GM12878 (cell line): ENCODE results near the gene DENR. TPM values are rescaled to one million over a fixed set of nuclear protein-coding genes. Genes with fewer than 3 reads are reported as not detected.
A peak's percentile ranks its signal among the peaks of the same experiment; 100 is the strongest.

Experiments
- ASH2L ChIP-seq: fragments of 300-600, 200-600 bp; sonication (generic); IDR thresholded peaks from 2 replicates; pipeline ENCODE4 v1.6.1; 2017; ENCODE audit warnings: low read depth, mild to moderate bottlenecking, borderline replicate concordance
- BMI1 ChIP-seq: fragments of 450-650 bp; IDR thresholded peaks from 2 replicates; pipeline ENCODE4 v1.6.1; 2016; ENCODE audit warnings: mild to moderate bottlenecking, moderate library complexity, borderline replicate concordance
- CHD1 ChIP-seq: IDR thresholded peaks from 2 replicates; pipeline ENCODE4 v1.6.1; 2012; ENCODE audit warnings: low read depth, low read length, improper control_type of control experiment
- CHD2 ChIP-seq: IDR thresholded peaks from 2 replicates; pipeline ENCODE4 v1.6.1; 2011; ENCODE audit warnings: low read depth, low read length, improper control_type of control experiment, borderline replicate concordance
- CTCF ChIP-seq, 3 experiments: IDR thresholded peaks in 2 of 3; conservative IDR thresholded peaks in 1 of 3; 2 replicates each; pipeline ENCODE4 v1.5.1; 2011; ENCODE audit warnings: low read depth in 3 of 3, low read length in 3 of 3, mild to moderate bottlenecking in 3 of 3, control low read depth in 2 of 3, moderate library complexity in 2 of 3, inconsistent platforms in 1 of 3, mixed read lengths in 1 of 3; ENCODE audit not compliant: control insufficient read depth in 2 of 3, insufficient read depth in 1 of 3; ENCODE audit errors: extremely low read depth in 1 of 3
- DPF2 ChIP-seq: fragments of 450-650 bp; IDR thresholded peaks from 2 replicates; pipeline ENCODE4 v1.6.1; 2017; ENCODE audit warnings: mild to moderate bottlenecking
- ETV6 ChIP-seq, 2 experiments: fragments of 450-650 bp in 1 of 2; IDR thresholded peaks in 1 of 2; conservative IDR thresholded peaks in 1 of 2; 2 replicates each; pipeline ENCODE4 v1.6.1; 2014; ENCODE audit warnings: antibody characterized with exemption in 1 of 2, borderline replicate concordance in 1 of 2, low read depth in 1 of 2, mild to moderate bottlenecking in 1 of 2, moderate library complexity in 1 of 2
- HDAC2 ChIP-seq: fragments of 200-600 bp; sonication (generic); IDR thresholded peaks from 2 replicates; pipeline ENCODE4 v1.6.1; 2017
- IRF3 ChIP-seq: fragments of 450-650 bp; IDR thresholded peaks from 2 replicates; pipeline ENCODE4 v1.6.1; 2014; ENCODE audit warnings: mild to moderate bottlenecking
- JUNB ChIP-seq: IDR thresholded peaks from 2 replicates; pipeline ENCODE4 v1.6.1; 2016; ENCODE audit warnings: antibody characterized with exemption, mild to moderate bottlenecking
- KDM1A ChIP-seq: fragments of 200-600 bp; sonication (generic); IDR thresholded peaks from 2 replicates; pipeline ENCODE4 v1.6.1; 2016; ENCODE audit warnings: borderline replicate concordance
- LARP7 ChIP-seq: fragments of 450-650 bp; IDR thresholded peaks from 2 replicates; pipeline ENCODE4 v1.6.1; 2017; ENCODE audit warnings: mild to moderate bottlenecking
- MTA3 ChIP-seq: IDR thresholded peaks from 2 replicates; pipeline ENCODE4 v1.6.1; 2012; ENCODE audit warnings: low read length, inconsistent platforms, borderline replicate concordance
- NBN ChIP-seq: fragments of 450-650 bp; IDR thresholded peaks from 2 replicates; pipeline ENCODE4 v1.6.1; 2016
- NRF1 ChIP-seq: conservative IDR thresholded peaks from 2 replicates; pipeline ENCODE4 v1.6.1; 2011; ENCODE audit warnings: mild to moderate bottlenecking, low read depth, low read length, improper control_type of control experiment
- PAX8 ChIP-seq: fragments of 450-650 bp; IDR thresholded peaks from 2 replicates; pipeline ENCODE4 v1.6.1; 2017; ENCODE audit warnings: mild to moderate bottlenecking, moderate library complexity
- PML ChIP-seq: IDR thresholded peaks from 2 replicates; pipeline ENCODE4 v1.6.1; 2012; ENCODE audit warnings: low read length, inconsistent platforms
- POU2F2 ChIP-seq: IDR thresholded peaks from 3 replicates; pipeline ENCODE4 v1.6.1; 2011; ENCODE audit warnings: low read depth, mild to moderate bottlenecking, low read length, borderline replicate concordance
- RB1 ChIP-seq: fragments of 450-650 bp; formaldehyde crosslinking; IDR thresholded peaks from 2 replicates; pipeline ENCODE4 v1.6.1; 2017; ENCODE audit warnings: mild to moderate bottlenecking, borderline replicate concordance
- RUNX3 ChIP-seq: IDR thresholded peaks from 2 replicates; pipeline ENCODE4 v1.6.1; 2012; ENCODE audit warnings: low read length, inconsistent platforms
- SMAD5 ChIP-seq: IDR thresholded peaks from 2 replicates; pipeline ENCODE4 v1.6.1; 2016; ENCODE audit warnings: antibody characterized with exemption, low read depth
- SMARCA5 ChIP-seq: fragments of 450-650 bp; IDR thresholded peaks from 2 replicates; pipeline ENCODE4 v1.6.1; 2017; ENCODE audit warnings: mild to moderate bottlenecking
- SP1 ChIP-seq: IDR thresholded peaks from one replicate; pipeline ENCODE4 v1.6.1; 2011; ENCODE audit warnings: low read depth, low read length
- STAT3 ChIP-seq: IDR thresholded peaks from 2 replicates; pipeline ENCODE4 v1.6.1; 2011; ENCODE audit warnings: low read depth, low read length, improper control_type of control experiment
- SUPT20H ChIP-seq: IDR thresholded peaks from 2 replicates; pipeline ENCODE4 v1.6.1; 2011; ENCODE audit warnings: low read depth, mild to moderate bottlenecking, low read length, moderate library complexity, borderline replicate concordance; ENCODE audit not compliant: control insufficient read depth
- TCF7 ChIP-seq: IDR thresholded peaks from 2 replicates; pipeline ENCODE4 v1.6.1; 2014; ENCODE audit warnings: antibody characterized with exemption, borderline replicate concordance
- USF2 ChIP-seq: IDR thresholded peaks from 2 replicates; pipeline ENCODE4 v1.6.1; 2011; ENCODE audit warnings: low read depth, low read length, improper control_type of control experiment, borderline replicate concordance
- ZBED1 ChIP-seq: IDR thresholded peaks from 2 replicates; pipeline ENCODE4 v1.6.1; 2016; ENCODE audit warnings: borderline replicate concordance
- ZNF207 ChIP-seq: fragments of 450-650 bp; IDR thresholded peaks from 2 replicates; pipeline ENCODE4 v1.6.1; 2014; ENCODE audit warnings: antibody characterized with exemption, mild to moderate bottlenecking, borderline replicate concordance
- ZNF274 ChIP-seq: IDR thresholded peaks from one replicate; pipeline ENCODE4 v1.8.0; 2011; ENCODE audit not compliant: insufficient read length, insufficient read depth
- polyA plus RNA-seq, 11 experiments: library from polyadenylated mRNA; depleted of rRNA in 4 of 11; unstranded in 6 of 11; stranded (reverse) in 5 of 11; fragments of >200 nt; fragmentation: Nextera tagmentation in 4 of 11; fragmentation: Illumina TruSeq in 1 of 11; extraction: Ambion mirVana in 4 of 11; extraction: Trizol in 1 of 11; gene quantifications; 1 replicate in 1 of 11; 2 replicates in 10 of 11; pipeline versions ENCODE4 v1.2.1 to v1.2.3, GENCODE V29; 2011 to 2016; ENCODE audit warnings: inconsistent platforms in 2 of 11, missing spikeins in 2 of 11, low read depth in 1 of 11
- total RNA-seq, 4 experiments: library from RNA; depleted of rRNA in 3 of 4; stranded (reverse); fragments of >200 nt in 3 of 4; fragmentation: Illumina TruSeq in 1 of 4; extraction: Trizol in 1 of 4; gene quantifications; 2 replicates each; pipeline versions ENCODE4 v1.2.1 to v1.2.3, GENCODE V29; 2013 to 2021

The DENR gene
- total and polyA plus RNA-seq, 10 of the 15 experiments (the other 5 are each of a cell fraction or from before 2014, with no cell fraction given): 29.4 to 97.7 (median 58.3) TPM

GRCh38 chr12:122752464-122753318 is at the start of gene DENR (continued):
- TF ChIP-seq SUPT20H (no peak), POU2F2 (peak; percentile 66; the same call in 2 of the 3 replicates), KDM1A (no peak), SMAD5 (peak; percentile 65; the same call in 1 of the 2 replicates), PML (peak; percentile 93), RUNX3 (peak; percentile 33), STAT3 (no peak), RB1 (peak; percentile 71; the same call in 1 of the 2 replicates), NBN (peak; percentile 67; the same call in 1 of the 2 replicates), IRF3 (peak; percentile 41; the same call in 1 of the 2 replicates), ETV6 (conservative IDR thresholded peaks at IDR 0.05 in 1 of 2, IDR thresholded peaks at IDR 0.05 in 1 of 2; ENCODE audit: borderline replicate concordance in 1 of 2, low read depth in 1 of 2) (peak in 1 of 2 experiments; percentile 45; a peak in 1 of 4 replicates), BMI1 (no peak), SP1 (peak; percentile 89), ZNF274 (no peak), ASH2L (0 out of 2 replicates have a peak, but pooled peaks have one; percentile 76), JUNB (no peak), CTCF (IDR thresholded peaks at IDR 0.05 in 2 of 3, conservative IDR thresholded peaks at IDR 0.05 in 1 of 3; ENCODE audit: control insufficient read depth in 2 of 3, extremely low read depth in 1 of 3, insufficient read depth in 1 of 3, low read depth in 3 of 3, low read length in 3 of 3) (peak; percentile 87 to 99 (median 99); a peak in 5 of 6 replicates), DPF2 (no peak; the same call in 1 of the 2 replicates), HDAC2 (no peak), CHD2 (peak; percentile 100), TCF7 (no peak), MTA3 (no peak), ZBED1 (peak; percentile 99; the same call in 1 of the 2 replicates), ZNF207 (no peak; the same call in 1 of the 2 replicates), NRF1 (peak; percentile 44; the same call in 1 of the 2 replicates), PAX8 (no peak), CHD1 (no peak), LARP7 (peak; percentile 77), USF2 (peak; percentile 16), SMARCA5 (no peak)
